HG03457 (cell line): Measurements from ENCODE around the gene MTFMT.
"Not testable (repeated sequence)": the region's sequence is repeated elsewhere in the genome, so short reads cannot be mapped to it uniquely, and the experiment has no call there.

Source experiments
- ATAC-seq: cut with Tn5 transposase; IDR thresholded peaks from one replicate; pipeline ENCODE4 v1.9.1; 2021; ENCODE audit warnings: moderate number of reproducible peaks; ENCODE audit not compliant: unreplicated experiment

MTFMT gene

DNA sequence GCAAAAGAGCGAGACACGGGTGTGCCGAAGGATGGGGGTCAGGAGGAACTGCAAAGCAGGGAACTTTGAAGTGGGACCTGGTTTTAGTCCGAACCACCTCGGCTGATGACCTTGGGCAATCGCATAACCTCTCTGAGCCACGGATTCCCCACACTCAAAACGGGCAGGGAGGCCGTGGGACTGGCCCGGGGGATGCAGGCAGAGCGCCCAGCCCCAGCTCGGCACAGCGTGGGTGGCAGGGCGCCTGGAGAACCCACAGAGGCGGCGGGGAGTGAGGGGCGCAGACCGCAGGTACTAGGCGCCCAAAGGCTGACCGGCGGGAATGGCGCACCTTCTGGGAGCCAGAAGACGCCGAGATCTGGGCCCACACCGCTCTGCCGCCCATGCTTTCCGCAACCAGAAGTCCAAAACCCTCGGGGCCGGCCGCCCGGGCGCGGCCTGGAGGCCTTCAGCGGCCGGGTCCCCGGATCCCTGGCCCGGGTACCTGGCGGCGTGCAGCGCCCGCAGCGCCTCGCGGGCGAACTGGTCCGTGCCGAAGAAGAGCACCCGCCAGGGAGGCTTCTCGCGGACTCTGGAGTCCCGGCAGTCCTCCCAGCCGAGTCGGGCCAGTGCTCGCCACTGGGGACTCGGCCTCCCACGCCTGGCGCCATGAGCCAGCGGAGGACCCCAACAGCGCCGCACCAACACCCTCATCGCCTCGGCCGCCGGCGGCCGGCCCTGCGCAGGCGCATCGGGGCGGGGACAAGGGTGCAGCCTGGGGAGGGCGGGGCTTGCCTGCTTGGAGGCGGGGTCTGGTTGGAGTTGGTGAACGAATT is at the start of gene MTFMT:
Gene MTFMT, minus strand, starts transcription at position 719 of the 815 bp plus-strand sequence. Its CDS starts 26 bp downstream, at position 693.
- no peak for ATAC-seq

DNA sequence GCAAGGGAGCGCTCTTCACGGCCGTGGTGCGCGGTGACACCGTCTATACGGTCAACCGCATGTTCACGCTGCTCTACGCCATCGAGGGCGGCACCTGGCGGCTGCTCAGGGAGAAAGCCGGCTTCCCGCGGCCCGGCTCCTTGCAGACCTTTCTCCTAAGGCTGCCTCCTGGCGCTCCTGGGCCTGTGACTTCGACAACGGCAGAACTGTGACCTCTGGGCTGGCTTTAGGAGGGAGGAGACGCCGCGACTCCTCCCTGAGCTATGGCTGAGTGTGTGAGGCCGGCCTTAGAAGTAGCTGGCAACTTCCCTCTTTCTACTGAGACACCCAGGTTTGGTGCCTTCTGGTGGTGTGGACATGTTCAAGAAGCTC is 48.5 kb upstream of the MTFMT start:
- ATAC-seq = no peak

DNA sequence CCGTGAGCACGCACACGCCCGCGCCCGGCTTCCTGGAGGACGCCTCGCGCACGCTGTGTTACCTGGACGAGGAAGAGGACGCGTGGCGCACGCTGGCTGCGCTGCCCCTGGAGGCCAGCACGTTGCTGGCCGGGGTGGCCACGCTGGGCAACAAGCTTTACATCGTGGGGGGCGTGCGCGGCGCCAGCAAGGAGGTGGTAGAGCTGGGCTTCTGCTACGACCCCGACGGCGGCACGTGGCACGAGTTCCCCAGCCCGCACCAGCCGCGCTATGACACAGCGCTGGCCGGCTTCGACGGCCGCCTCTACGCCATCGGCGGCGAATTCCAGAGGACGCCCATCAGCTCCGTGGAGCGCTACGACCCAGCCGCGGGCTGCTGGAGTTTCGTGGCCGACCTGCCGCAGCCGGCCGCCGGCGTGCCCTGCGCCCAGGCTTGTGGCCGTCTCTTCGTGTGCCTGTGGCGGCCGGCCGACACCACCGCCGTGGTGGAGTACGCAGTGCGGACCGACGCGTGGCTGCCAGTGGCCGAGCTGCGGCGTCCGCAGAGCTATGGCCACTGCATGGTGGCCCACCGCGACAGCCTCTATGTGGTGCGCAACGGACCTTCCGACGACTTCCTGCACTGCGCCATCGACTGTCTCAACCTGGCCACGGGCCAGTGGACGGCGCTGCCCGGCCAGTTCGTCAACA is 48.0 kb upstream of the MTFMT start:
- no peak for ATAC-seq

DNA sequence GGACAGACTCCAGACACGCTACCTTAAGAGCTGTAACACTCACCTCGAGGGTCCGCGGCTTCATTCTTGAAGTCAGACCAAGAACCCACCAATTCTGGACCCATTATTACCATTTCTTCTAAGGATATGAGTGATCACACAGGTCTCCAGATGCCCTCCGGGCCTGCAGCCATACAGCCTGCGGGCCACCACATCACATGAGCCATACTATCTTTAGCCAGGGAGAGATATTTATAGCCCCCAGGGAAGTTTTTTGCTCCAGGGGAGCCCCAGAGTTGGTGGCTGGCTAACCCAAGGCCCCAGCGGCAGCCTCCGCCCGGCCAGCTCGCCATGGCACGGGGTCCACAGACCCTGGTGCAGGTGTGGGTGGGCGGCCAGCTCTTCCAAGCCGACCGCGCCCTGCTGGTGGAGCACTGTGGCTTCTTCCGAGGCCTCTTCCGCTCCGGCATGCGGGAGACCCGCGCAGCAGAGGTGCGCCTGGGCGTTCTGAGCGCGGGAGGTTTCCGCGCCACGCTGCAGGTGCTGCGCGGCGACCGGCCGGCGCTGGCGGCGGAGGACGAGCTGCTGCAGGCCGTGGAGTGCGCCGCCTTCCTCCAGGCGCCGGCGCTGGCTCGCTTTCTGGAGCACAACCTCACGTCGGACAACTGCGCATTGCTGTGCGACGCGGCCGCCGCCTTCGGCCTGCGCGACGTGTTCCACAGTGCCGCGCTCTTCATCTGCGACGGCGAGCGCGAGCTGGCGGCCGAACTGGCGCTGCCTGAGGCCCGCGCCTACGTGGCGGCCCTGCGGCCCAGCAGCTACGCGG is 47.2 kb upstream of the MTFMT start, which contains the start of gene KBTBD13:
Gene KBTBD13, plus strand, starts transcription at position 261 of the 805 bp plus-strand sequence. Its CDS starts 70 bp downstream, at position 331.
- ATAC-seq = no peak

DNA sequence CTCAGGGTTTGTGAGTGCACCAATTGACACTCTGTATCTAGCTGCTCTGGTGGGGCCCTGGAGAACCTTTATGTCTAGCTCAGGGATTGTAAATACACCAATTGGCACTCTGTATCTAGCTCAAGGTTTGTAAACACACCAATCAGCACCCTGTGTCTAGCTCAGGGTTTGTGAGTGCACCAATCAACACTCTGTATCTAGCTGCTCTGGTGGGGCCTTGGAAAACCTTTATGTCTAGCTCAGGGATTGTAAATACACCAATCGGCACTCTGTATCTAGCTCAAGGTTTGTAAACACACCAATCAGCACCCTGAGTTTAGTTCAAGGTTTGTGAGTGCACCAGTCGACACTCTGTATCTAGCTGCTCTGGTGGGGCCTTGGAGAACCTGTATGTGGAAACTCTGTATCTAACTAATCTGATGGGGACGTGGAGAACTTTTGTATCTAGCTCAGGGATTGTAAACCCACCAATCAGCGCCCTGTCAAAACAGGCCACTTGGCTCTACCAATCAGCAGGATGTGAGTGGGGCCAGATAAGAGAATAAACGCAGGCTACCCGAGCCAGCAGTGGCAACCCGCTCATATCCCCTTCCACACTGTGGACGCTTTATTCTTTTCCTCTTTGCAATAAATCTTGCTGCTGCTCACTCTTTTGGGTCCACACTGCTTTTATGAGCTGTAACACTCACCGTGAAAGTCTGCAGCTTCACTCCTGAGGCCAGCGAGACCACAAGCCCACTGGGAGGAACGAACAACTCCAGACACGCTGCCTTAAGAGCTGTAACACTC is 46.4 kb upstream of the MTFMT start:
- ATAC-seq = not testable (repeated sequence)

DNA sequence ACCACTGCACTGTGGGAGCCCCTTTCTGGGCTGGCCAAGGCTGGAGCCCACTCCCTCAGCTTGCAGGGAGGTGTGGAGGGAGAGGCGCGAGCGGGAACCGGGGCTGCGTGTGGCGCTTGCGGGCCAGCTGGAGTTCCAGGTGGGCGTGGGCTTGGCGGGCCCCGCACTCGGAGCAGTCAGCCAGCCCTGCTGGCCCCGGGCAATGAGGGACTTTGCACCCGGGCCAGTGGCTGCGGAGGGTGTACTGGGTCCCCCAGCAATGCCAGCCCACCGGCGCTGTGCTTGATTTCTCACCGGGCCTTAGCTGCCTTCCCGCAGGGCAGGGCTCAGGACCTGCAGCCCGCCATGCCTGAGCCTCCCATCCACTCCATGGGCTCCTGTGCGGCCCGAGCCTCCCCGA is 45.5 kb upstream of the MTFMT start:
- not testable (repeated sequence) for ATAC-seq

DNA sequence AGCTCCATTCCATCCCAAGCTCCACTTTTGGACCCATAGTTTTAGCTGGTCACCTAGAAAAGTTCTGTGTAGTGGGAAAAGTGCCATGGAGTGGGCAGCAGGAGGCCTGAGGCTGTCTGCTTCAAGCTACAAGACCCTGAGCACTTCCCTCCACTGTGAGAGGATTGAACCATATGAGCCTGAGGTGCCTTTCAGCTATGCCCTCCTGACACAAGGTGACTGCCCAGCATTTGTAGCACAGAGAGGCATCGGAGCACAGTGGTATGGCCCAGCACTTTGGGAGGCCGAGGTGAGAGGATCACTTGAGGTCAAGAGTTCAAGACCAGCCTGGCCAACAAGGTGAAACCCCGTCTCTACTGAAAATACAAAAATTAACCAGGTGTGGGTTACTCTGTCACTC is 43.2 kb upstream of the MTFMT start:
- ATAC-seq = no peak

DNA sequence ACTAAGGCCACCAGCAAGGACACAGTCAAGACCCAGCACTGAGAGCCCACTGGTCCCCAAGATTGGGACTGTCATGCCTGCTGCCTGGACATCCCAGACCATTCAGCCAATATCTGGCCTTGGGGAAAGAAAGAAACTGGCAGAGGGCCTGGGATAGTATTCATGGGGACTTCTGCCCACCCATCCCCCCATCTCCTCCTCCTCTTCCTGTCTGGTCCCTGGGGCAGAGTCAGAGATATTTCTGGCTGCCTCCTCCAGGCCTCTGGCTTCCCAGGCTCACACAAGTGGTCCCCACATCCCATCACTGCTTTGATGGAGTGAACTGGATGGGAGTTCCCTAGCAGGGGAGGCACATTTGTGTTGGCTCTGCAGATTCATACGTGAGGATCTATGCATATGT is 42.6 kb upstream of the MTFMT start:
- no peak for ATAC-seq

DNA sequence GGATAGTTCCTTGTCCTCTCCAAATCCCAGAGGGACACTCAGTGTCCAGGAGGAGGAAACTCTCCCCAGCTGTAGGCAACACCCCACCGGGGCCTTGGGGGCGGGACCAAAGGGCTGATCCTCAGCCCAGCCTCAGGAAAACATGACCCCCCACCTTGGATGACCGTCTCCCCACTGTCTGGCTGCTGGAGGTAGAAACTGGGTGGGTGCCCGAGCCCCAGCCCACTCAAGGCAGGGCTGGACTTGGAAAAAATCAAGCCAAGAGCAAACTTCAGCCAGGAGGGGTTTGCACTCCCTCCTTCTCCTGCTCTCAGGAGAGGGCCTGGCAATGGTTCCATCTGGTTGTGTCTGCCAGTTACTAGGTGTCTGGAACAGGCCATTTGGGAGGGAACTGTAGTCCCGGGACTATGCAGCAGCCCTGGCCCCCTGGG is 42.0 kb upstream of the MTFMT start:
- ATAC-seq = no peak

DNA sequence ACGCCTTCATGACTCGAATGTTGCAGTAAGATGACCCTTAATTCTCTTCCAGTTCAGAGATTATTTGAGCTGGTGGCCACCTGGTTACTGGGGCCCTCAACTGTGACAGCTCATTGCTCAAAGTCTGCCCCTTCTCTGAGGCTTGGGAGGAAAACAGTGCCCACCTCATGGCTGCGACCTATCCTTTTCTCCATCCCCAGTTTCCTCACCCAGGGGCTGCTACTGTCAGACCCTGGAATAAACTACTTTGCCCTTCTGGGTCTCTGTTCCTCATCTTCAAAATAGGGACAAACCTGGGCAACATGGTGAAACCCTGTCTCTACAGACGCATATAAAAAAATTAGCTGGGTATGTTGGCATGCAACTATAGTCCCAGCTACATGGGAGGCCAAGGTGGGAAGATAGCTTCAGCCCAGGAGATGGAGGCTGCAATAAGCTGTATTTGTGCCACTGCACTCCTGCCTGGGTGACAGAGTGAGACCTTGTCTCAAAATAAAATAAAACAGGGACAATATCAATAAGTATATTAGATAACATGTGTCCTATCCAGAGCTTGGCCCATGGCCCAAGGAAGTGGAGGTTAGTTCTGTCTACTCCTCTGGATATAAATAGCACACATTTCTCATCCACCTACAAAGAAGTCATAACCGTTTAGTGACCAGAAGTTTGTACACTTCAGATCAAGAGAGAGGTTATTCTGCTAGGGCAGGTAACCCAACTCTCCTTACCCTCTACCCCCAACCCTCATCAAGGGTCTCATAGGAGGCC is 40.5 kb upstream of the MTFMT start:
- no peak for ATAC-seq

DNA sequence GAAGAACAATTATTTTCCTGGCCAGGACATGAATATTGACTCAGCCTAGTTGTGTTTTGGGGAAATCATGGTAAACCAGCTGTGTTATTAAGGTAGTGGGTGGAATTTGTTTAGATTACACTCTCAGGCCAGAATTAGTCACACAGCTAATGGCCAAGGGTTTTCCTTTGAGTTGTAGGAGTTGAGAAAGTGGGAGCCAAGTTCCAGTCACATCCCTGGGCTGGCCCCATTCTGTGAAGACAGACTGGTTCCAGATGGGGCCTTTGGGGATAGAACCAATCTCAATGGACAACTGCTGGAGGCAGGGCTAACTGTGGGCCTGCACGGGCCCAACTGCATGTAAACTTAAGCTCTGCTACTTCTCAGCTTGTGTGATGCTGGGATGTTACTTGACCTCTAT is 39.7 kb upstream of the MTFMT start:
- ATAC-seq = no peak

DNA sequence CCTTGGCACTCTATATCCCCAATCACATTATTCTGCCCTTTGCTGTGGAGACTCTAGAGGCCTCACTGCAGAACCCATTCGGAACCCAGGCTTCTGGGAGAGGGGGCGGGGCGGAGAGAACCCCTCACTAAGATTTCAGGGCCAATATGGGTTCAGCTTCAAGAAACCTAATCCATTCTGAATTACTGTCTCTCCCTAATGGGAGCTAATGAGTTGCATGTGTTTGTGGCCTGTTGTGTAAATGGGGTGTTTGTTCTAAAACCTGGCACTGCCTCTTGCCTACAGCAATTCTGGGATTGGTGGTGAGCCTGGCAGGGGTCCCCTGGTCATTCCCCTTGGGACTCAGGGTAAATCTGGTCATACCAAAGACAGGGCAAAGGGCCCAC is 39.0 kb upstream of the MTFMT start:
- no peak for ATAC-seq

DNA sequence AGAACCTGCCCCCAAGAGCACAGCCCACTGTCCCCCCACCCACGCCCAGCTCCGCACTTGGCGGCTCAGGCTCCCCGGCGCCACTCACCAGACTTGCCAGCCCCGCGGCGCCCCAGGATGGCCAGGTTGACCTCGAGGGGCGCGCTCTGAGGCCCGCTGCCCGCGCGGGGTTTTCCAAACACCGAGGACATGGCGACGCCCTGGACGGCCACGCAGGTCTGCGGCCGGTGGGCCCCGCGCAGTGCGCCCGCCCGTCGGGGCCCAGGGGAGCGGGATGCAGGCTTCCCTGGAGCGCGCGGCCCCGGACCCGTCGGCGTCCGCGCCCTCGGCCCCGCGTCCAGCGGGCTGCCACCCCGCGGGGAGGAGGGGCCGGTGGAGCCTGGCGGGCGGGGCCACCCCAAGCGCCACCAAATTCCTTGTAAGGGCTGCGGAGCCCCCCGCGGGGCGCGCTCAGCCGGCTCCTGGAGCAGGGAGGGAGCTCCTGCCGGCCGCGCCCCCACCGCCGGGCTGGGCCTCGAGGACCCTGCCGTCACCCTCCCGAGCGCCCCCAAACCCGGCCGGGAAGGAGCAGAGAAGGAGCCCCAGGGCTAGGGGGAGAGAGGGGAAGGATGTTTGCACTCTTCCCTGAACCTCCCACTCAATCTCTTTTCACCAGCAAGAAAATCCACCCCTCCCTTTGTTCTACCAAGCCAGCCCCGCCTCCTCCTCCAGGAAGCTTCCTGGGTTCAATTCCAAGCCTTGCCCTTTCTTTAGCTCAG is 38.4 kb upstream of the MTFMT start, which contains the start of gene RASL12:
Gene RASL12, minus strand, starts transcription at position 347 of the 758 bp plus-strand sequence. Its CDS starts 156 bp downstream, at position 191.
- ATAC-seq = no peak

DNA sequence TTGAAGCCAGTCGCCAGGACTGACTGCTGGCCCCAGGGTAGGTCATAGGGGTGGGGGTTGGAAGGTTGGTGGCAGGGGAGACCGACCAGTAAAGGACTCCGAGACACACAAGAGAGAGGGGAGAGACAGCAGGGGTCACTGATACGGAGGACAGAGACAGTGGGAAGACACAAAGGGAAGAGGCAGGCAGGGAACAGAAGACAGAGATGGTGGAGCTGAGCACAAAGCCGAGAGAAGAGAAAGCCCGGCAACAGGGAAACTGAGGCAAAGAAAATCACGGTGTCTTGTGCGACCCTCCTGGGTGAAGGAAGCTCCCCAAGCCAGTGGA is 37.8 kb upstream of the MTFMT start:
- ATAC-seq = no peak

DNA sequence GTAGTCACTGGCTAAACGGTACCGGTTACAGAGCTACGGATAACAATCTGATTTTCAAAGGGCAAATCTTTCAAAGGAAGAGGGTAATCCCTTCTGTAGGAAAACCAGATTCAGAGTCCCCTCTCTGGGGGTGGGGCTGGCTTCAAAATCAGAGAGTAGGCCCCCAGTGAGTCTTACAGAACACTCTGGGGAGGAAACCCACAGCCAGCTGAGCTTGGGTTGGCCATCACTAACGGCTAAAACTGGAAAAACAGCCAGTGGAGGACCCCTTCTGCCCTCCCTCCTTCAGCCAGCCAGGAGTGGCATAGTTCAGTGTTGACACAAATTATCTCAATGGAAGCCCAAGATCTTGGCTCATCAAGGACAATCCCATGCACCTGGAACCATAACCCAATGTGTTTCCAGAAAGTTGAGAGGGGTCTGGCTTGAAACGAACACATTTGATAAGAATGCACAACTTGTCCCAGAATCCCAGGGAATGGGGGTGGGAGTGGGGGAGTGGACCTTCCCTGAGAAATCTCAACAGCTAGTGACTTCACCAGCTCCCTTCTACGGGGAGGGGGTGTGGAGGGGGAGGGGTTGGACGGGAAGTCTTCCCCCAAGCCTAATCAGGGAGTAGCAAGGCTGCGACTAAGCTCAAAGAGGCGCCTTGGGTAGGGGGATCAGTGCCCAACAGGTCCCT is 37.3 kb upstream of the MTFMT start:
- ATAC-seq = no peak

DNA sequence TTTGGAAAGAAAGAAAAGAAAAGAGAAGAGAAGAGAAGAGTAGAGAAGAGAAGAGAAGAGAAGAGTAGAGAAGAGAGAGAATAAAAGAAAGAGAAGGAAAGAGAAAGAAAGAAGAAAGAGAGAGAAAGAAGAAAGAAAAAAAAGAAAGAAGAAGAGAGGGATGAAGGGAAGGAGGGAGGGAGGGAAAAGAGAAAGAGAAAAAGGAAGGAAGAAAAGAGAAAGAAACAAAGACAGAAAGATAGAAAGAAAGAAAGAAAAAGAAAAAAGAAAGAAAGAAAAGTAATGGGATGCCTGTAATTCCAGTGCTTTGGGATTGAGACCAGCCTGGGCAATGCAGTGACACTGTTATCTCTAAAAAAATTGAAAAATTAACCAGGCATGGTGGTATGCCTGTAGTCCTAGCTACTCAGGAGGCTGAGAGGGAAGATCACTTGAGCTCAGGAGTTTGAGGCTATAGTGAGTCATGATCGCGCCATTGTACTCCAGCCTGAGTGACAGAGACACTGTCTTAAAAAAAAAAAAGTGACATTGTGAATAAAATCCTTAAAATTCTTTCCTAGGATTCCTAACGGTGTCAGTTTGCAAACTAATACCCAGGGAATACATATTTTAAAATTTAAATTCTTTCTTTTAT is 36.7 kb upstream of the MTFMT start:
- ATAC-seq = no peak

DNA sequence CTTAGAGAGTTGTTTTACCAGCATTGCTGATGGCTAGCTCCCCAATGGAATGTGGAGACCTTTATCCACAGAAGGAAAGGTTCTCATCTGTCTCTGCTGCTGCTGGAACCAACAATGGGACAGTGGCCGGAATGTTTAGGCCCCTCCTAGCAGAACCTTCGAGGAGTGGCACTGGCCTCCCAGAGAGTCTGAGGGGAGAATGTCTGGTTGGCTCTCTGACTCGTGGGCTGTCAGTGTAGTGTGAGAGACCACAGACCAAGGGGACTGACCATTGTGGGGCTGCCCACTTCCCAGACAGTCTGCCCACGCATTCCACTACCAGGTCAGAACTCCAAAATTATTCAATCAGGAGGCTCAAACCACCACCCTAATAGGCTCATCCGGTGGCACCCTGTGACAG is 33.3 kb upstream of the MTFMT start:
- no peak for ATAC-seq

DNA sequence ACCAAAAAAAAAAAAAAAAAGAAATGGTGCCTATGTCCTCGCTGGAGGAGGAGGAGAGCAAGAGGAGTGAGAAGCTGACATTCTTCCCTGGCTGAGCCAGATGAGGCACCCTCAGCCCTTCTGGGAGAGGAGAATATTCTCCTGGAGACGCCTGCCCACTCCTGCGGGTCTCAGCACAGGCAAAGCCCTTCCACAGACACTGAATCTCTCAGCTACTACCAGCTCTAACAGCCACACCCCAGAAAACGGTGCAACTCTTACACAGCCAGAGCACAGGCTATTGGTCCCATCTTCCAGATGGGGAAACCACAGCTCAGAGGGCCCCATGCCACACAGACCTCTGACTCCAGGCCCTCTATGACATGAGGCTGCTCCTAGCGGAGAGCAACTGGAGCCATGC is 32.6 kb upstream of the MTFMT start:
- ATAC-seq = no peak
